Spleen (tissue), 7 donors: Measurements from ENCODE around the gene PHLDB2.

Experiments
- POLR2A ChIP-seq, 3 donors: fragments of 450-650 bp; IDR thresholded peaks; one replicate each; pipeline ENCODE4 v1.5.1; 2017; ENCODE audit warnings: antibody characterized with exemption in 3 of 3, mild to moderate bottlenecking in 1 of 3
- POLR2AphosphoS5 ChIP-seq, 3 donors: sonication (generic); formaldehyde crosslinking; IDR thresholded peaks; one replicate each; pipeline ENCODE4 v1.5.1; 2017; ENCODE audit warnings: antibody characterized with exemption in 3 of 3
- TF ChIP-seq, protein P1 (sequence below), 11 experiments: fragments of 200-600 bp in 7 of 11; fragments of 450-650 bp in 4 of 11; sonication (generic) in 4 of 11; IDR thresholded peaks in 8 of 11; conservative IDR thresholded peaks in 3 of 11; 1 replicate in 7 of 11; 2 replicates in 4 of 11; pipeline versions ENCODE4 v1.4.0 to v1.8.0; 2016 to 2021; ENCODE audit warnings: antibody characterized with exemption in 11 of 11, inconsistent platforms in 4 of 11, mild to moderate bottlenecking in 1 of 11
- donor health status: DM: no; HTN: no; CAD: no; lungs with moderate emphysema.
- donor health status: DM: no; HTN: no; CAD: no.
- donor health status: DM: no; HTN: no; CAD: no.

DNA sequence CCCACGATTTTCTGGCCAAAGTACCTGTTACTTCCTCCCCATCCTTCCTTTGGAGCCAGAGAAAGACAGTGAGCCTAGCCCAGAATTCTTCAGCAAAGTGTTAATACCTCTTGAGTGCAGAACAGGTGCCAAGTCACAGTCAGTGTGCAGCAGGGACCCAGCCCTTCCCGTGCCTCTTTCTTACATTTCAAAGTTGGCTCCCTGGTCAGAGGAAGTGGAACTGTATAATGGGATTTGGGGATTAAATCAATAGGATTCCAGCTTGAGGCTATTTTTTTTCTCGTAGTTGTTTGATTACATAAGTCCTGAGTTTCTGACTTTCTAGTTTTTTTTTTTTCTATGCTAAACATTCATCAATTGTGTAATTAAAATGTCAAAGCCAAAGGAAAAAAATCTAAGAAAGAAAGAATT is 67.2 kb downstream of the PHLDB2 start:
- TF ChIP-seq, protein P1, sequence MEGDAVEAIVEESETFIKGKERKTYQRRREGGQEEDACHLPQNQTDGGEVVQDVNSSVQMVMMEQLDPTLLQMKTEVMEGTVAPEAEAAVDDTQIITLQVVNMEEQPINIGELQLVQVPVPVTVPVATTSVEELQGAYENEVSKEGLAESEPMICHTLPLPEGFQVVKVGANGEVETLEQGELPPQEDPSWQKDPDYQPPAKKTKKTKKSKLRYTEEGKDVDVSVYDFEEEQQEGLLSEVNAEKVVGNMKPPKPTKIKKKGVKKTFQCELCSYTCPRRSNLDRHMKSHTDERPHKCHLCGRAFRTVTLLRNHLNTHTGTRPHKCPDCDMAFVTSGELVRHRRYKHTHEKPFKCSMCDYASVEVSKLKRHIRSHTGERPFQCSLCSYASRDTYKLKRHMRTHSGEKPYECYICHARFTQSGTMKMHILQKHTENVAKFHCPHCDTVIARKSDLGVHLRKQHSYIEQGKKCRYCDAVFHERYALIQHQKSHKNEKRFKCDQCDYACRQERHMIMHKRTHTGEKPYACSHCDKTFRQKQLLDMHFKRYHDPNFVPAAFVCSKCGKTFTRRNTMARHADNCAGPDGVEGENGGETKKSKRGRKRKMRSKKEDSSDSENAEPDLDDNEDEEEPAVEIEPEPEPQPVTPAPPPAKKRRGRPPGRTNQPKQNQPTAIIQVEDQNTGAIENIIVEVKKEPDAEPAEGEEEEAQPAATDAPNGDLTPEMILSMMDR (IDR thresholded peaks at IDR 0.05 in 8 of 11, conservative IDR thresholded peaks at IDR 0.05 in 3 of 11) = no peak
- no peak for TF ChIP-seq POLR2A (IDR thresholded peaks at IDR 0.05)
- TF ChIP-seq POLR2AphosphoS5 (IDR thresholded peaks at IDR 0.05) = no peak
